GM12878 (cell line): ENCODE results near the gene EHBP1. TPM values are rescaled to one million over a fixed set of nuclear protein-coding genes. Genes with fewer than 3 reads are reported as not detected.

Source experiments
- ATAC-seq: fragments of 200-7000 bp; cut with Tn5 transposase; 3 replicates; pipeline ENCODE4 v1.9.1; 2020; ENCODE audit warnings: mild to moderate bottlenecking, moderate library complexity
- BruUV-seq: library from RNA; stranded (reverse); fragments of 400-500 nt; replicated peaks from 2 replicates; lab custom pipeline; 2021; lab: Mats Ljungman, UMichigan
- CTCF ChIA-PET: fragments of 300-600 bp; sonication (Branson Sonifier 250); formaldehyde crosslinking; extraction: SDS; loops from one replicate; lab custom pipeline; 2021; ENCODE audit warnings: inconsistent platforms; lab: Yijun Ruan, JAX
- POLR2A ChIA-PET: fragments of 350-600 bp; formaldehyde crosslinking; extraction: SDS; loops from one replicate; lab custom pipeline; 2021; ENCODE audit warnings: inconsistent platforms; lab: Charles Lee
- RAD21 ChIA-PET: fragments of 300-600 bp; sonication (Branson Sonifier 250); formaldehyde crosslinking; loops from one replicate; lab custom pipeline; 2023; ENCODE audit warnings: antibody characterized with exemption; ENCODE audit not compliant: unreplicated experiment; lab: Charles Lee
- SMC1A ChIA-PET: fragments of 300-600 bp; sonication (Branson Sonifier 250); formaldehyde crosslinking; loops from one replicate; lab custom pipeline; 2023; ENCODE audit not compliant: unreplicated experiment, uncharacterized antibody; lab: Charles Lee
- DNase-seq: peaks from one replicate; pipeline ENCODE4 v3.0.0-alpha.2; 2011; ENCODE audit warnings: low read depth, low spot score
- FAIRE-seq: peaks from 3 replicates; lab custom pipeline; 2011; peaks lifted over from hg19 to GRCh38; lab: Jason Lieb, UNC
- H2AFZ ChIP-seq: 2 replicates; pipeline ENCODE4 v1.6.0; 2011; ENCODE audit warnings: low read depth, low read length, control low read depth; ENCODE audit not compliant: control insufficient read depth
- H3K27ac ChIP-seq: 2 replicates; pipeline ENCODE4 v1.5.1; 2011; ENCODE audit warnings: control low read depth; ENCODE audit not compliant: control insufficient read depth, insufficient read depth
- H3K27me3 ChIP-seq, 2 experiments: replicated peaks in 1 of 2; 2 replicates each; pipeline versions ENCODE4 v1.6.0 to v1.6.1; 2011; ENCODE audit warnings: low read length in 1 of 2; ENCODE audit not compliant: control insufficient read depth in 2 of 2, insufficient read depth in 2 of 2
- H3K36me3 ChIP-seq, 2 experiments: 2 replicates each; pipeline ENCODE4 v1.5.1; 2011; ENCODE audit warnings: low read length in 1 of 2; ENCODE audit not compliant: control insufficient read depth in 2 of 2, insufficient read depth in 2 of 2
- H3K4me1 ChIP-seq: 2 replicates; pipeline ENCODE4 v1.6.1; 2011; ENCODE audit warnings: mild to moderate bottlenecking, low read length, moderate library complexity, mixed read lengths; ENCODE audit not compliant: control insufficient read depth, insufficient read depth
- H3K4me2 ChIP-seq: 2 replicates; pipeline ENCODE4 v1.6.0; 2011; ENCODE audit warnings: control low read depth; ENCODE audit not compliant: control insufficient read depth, insufficient read depth
- H3K4me3 ChIP-seq: fragments of 200-600 bp; sonication (generic); 2 replicates; pipeline ENCODE4 v1.5.1; 2016
- H3K79me2 ChIP-seq: 2 replicates; pipeline ENCODE4 v1.6.0; 2011; ENCODE audit warnings: low read length; ENCODE audit not compliant: control insufficient read depth, insufficient read depth
- H3K9ac ChIP-seq: 2 replicates; pipeline ENCODE4 v1.8.0; 2011; ENCODE audit warnings: low read length, control low read depth, mixed read lengths; ENCODE audit not compliant: control insufficient read depth, insufficient read depth
- H3K9me3 ChIP-seq: replicated peaks from 3 replicates; pipeline ENCODE4 v1.5.1; 2011; ENCODE audit warnings: mild to moderate bottlenecking, low read length; ENCODE audit not compliant: control insufficient read depth, insufficient read depth
- H4K20me1 ChIP-seq: 2 replicates; pipeline ENCODE4 v1.6.0; 2011; ENCODE audit not compliant: control insufficient read depth, insufficient read depth
- BCL11A ChIP-seq: IDR thresholded peaks from 2 replicates; pipeline ENCODE4 v1.6.1; 2011; ENCODE audit warnings: low read depth, low read length
- BRCA1 ChIP-seq: IDR thresholded peaks from 2 replicates; pipeline ENCODE4 v1.6.1; 2011; ENCODE audit warnings: low read depth, low read length, improper control_type of control experiment
- CREM ChIP-seq: IDR thresholded peaks from 2 replicates; pipeline ENCODE4 v1.6.1; 2014; ENCODE audit warnings: antibody characterized with exemption, low read depth
- GABPA ChIP-seq: IDR thresholded peaks from 2 replicates; pipeline ENCODE4 v1.6.1; 2014; ENCODE audit warnings: antibody characterized with exemption, low read depth, mild to moderate bottlenecking, inconsistent platforms
- GATAD2B ChIP-seq: fragments of 450-650 bp; conservative IDR thresholded peaks from 2 replicates; pipeline ENCODE4 v1.6.1; 2017; ENCODE audit warnings: low read depth, mild to moderate bottlenecking, moderate library complexity
- KDM1A ChIP-seq: fragments of 200-600 bp; sonication (generic); IDR thresholded peaks from 2 replicates; pipeline ENCODE4 v1.6.1; 2016; ENCODE audit warnings: borderline replicate concordance
- POU2F2 ChIP-seq: IDR thresholded peaks from 3 replicates; pipeline ENCODE4 v1.6.1; 2011; ENCODE audit warnings: low read depth, mild to moderate bottlenecking, low read length, borderline replicate concordance
- RELA ChIP-seq: fragments of 450-650 bp; IDR thresholded peaks from 2 replicates; pipeline ENCODE4 v1.8.0; 2014; ENCODE audit warnings: borderline replicate concordance; ENCODE audit not compliant: partially characterized antibody
- SMAD1 ChIP-seq: fragments of 450-650 bp; IDR thresholded peaks from 2 replicates; pipeline ENCODE4 v1.6.1; 2018; ENCODE audit warnings: mild to moderate bottlenecking, low read depth; ENCODE audit not compliant: partially characterized antibody
- SREBF2 ChIP-seq: IDR thresholded peaks from 2 replicates; pipeline ENCODE4 v1.6.1; 2012; ENCODE audit warnings: mild to moderate bottlenecking, low read length
- SUPT20H ChIP-seq: IDR thresholded peaks from 2 replicates; pipeline ENCODE4 v1.6.1; 2011; ENCODE audit warnings: low read depth, mild to moderate bottlenecking, low read length, moderate library complexity, borderline replicate concordance; ENCODE audit not compliant: control insufficient read depth
- TBL1XR1 ChIP-seq: IDR thresholded peaks from 2 replicates; pipeline ENCODE4 v1.6.1; 2012; ENCODE audit warnings: low read depth, low read length, improper control_type of control experiment
- ZNF207 ChIP-seq: fragments of 450-650 bp; IDR thresholded peaks from 2 replicates; pipeline ENCODE4 v1.6.1; 2014; ENCODE audit warnings: antibody characterized with exemption, mild to moderate bottlenecking, borderline replicate concordance
- ZNF217 ChIP-seq: fragments of 450-650 bp; IDR thresholded peaks from 2 replicates; pipeline ENCODE4 v1.6.1; 2017; ENCODE audit warnings: antibody characterized with exemption, mild to moderate bottlenecking
- ZNF24 ChIP-seq: fragments of 450-650 bp; IDR thresholded peaks from 2 replicates; pipeline ENCODE4 v1.6.1; 2017; ENCODE audit warnings: antibody characterized with exemption, mild to moderate bottlenecking
- in situ Hi-C: fragments of 300-500 bp; cut with MboI; formaldehyde crosslinking; loops from 9 replicates; pipeline ENCODE4 v1.14.3; 2018; ENCODE audit warnings: mixed read lengths
- intact Hi-C: fragments of 100-400 bp; cut with micrococcal nuclease; formaldehyde crosslinking; loops from one replicate; pipeline ENCODE4 v1.14.2; 2022; ENCODE audit not compliant: unreplicated experiment
- polyA plus RNA-seq, 11 experiments: library from polyadenylated mRNA; depleted of rRNA in 4 of 11; unstranded in 6 of 11; stranded (reverse) in 5 of 11; fragments of >200 nt; fragmentation: Nextera tagmentation in 4 of 11; fragmentation: Illumina TruSeq in 1 of 11; extraction: Ambion mirVana in 4 of 11; extraction: Trizol in 1 of 11; gene quantifications; 1 replicate in 1 of 11; 2 replicates in 10 of 11; pipeline versions ENCODE4 v1.2.1 to v1.2.3, GENCODE V29; 2011 to 2016; ENCODE audit warnings: inconsistent platforms in 2 of 11, missing spikeins in 2 of 11, low read depth in 1 of 11
- total RNA-seq, 4 experiments: library from RNA; depleted of rRNA in 3 of 4; stranded (reverse); fragments of >200 nt in 3 of 4; fragmentation: Illumina TruSeq in 1 of 4; extraction: Trizol in 1 of 4; gene quantifications; 2 replicates each; pipeline versions ENCODE4 v1.2.1 to v1.2.3, GENCODE V29; 2013 to 2021
- TF ChIP-seq, protein P1 (sequence below): fragments of 150-350 bp; IDR thresholded peaks from 2 replicates; pipeline ENCODE4 v1.6.1; 2014; ENCODE audit warnings: mild to moderate bottlenecking, low read depth, low read length
- TF ChIP-seq, protein P2 (sequence below): fragments of 450-650 bp; IDR thresholded peaks from 2 replicates; pipeline ENCODE4 v1.6.1; 2014; ENCODE audit warnings: mild to moderate bottlenecking
- TF ChIP-seq, protein P3 (sequence below): fragments of 450-650 bp; IDR thresholded peaks from 2 replicates; pipeline ENCODE4 v1.6.1; 2017; ENCODE audit warnings: low read depth, mild to moderate bottlenecking, moderate library complexity
- TF ChIP-seq, protein P4 (sequence below): IDR thresholded peaks from 2 replicates; pipeline ENCODE4 v1.6.1; 2012; ENCODE audit warnings: low read depth, low read length, improper control_type of control experiment

The EHBP1 gene
- total and polyA plus RNA-seq, 10 of the 15 experiments (the other 5 are each of a cell fraction or from before 2014, with no cell fraction given), result 5.7 to 26.1 (median 13.6) TPM

DNA sequence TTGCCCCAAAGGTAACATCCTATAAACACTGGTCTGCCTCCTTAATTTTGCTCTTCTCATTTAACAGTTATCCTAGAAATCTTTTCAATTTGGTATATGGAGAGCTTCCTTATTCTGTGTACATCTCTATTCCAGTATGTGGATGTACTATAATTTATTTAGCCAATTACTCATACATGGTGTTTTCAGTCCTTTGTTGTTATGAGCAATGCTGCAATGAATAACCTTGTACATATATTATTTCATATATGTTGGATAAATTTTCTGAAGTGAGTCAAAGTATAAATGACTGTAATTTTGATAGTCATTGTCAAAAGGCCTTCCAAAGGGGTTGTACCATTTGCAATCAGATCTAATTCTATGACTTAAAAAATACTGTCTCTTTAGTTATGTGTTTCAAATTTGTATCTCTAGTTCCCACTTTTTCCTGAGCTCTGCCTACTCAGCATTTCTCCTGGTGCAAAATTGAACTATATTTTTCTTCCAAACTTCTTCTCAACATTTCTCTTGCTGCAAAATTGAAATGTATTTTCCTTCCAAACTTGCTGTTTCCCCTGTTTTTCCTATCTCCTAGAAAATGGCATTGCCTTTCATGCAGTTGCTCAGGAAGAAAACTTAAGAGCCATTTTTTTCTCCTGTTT is 191.8 kb downstream of the EHBP1 start:
- SMC1A ChIA-PET, result interaction anchor here (1.1 kb wide), 3 partner anchors 11 to 27 kb away, joined by 3 read pairs; no protein-coding TSS in a partner anchor
- in situ Hi-C loops, result no loop called here
- CTCF ChIA-PET, result no interaction called here
- H3K4me1 ChIP-seq, result no peaks in the 10 kb centered on the region
- no peak for TF ChIP-seq ZNF207
- no peak for TF ChIP-seq SUPT20H
- TF ChIP-seq, protein P1, sequence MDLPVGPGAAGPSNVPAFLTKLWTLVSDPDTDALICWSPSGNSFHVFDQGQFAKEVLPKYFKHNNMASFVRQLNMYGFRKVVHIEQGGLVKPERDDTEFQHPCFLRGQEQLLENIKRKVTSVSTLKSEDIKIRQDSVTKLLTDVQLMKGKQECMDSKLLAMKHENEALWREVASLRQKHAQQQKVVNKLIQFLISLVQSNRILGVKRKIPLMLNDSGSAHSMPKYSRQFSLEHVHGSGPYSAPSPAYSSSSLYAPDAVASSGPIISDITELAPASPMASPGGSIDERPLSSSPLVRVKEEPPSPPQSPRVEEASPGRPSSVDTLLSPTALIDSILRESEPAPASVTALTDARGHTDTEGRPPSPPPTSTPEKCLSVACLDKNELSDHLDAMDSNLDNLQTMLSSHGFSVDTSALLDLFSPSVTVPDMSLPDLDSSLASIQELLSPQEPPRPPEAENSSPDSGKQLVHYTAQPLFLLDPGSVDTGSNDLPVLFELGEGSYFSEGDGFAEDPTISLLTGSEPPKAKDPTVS, result no peak
- TF ChIP-seq, protein P2, sequence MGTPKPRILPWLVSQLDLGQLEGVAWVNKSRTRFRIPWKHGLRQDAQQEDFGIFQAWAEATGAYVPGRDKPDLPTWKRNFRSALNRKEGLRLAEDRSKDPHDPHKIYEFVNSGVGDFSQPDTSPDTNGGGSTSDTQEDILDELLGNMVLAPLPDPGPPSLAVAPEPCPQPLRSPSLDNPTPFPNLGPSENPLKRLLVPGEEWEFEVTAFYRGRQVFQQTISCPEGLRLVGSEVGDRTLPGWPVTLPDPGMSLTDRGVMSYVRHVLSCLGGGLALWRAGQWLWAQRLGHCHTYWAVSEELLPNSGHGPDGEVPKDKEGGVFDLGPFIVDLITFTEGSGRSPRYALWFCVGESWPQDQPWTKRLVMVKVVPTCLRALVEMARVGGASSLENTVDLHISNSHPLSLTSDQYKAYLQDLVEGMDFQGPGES, result no peak
- no peak for TF ChIP-seq ZNF24
- no peak for TF ChIP-seq GABPA
- no peak for TF ChIP-seq SREBF2
- TF ChIP-seq TBL1XR1, result no peak
- TF ChIP-seq BCL11A, result no peak
- TF ChIP-seq BRCA1, result no peak
- TF ChIP-seq KDM1A, result no peak
- no peak for TF ChIP-seq SMAD1
- TF ChIP-seq ZNF217, result no peak
- no peak for TF ChIP-seq POU2F2
- TF ChIP-seq CREM, result no peak
- TF ChIP-seq, protein P3, sequence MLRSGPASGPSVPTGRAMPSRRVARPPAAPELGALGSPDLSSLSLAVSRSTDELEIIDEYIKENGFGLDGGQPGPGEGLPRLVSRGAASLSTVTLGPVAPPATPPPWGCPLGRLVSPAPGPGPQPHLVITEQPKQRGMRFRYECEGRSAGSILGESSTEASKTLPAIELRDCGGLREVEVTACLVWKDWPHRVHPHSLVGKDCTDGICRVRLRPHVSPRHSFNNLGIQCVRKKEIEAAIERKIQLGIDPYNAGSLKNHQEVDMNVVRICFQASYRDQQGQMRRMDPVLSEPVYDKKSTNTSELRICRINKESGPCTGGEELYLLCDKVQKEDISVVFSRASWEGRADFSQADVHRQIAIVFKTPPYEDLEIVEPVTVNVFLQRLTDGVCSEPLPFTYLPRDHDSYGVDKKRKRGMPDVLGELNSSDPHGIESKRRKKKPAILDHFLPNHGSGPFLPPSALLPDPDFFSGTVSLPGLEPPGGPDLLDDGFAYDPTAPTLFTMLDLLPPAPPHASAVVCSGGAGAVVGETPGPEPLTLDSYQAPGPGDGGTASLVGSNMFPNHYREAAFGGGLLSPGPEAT, result no peak
- TF ChIP-seq GATAD2B, result no peak
- TF ChIP-seq RELA, result no peak
- TF ChIP-seq, protein P4, sequence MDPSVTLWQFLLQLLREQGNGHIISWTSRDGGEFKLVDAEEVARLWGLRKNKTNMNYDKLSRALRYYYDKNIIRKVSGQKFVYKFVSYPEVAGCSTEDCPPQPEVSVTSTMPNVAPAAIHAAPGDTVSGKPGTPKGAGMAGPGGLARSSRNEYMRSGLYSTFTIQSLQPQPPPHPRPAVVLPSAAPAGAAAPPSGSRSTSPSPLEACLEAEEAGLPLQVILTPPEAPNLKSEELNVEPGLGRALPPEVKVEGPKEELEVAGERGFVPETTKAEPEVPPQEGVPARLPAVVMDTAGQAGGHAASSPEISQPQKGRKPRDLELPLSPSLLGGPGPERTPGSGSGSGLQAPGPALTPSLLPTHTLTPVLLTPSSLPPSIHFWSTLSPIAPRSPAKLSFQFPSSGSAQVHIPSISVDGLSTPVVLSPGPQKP, result no peak
- TF ChIP-seq, all 136 proteins: peak for 0
- no peaks in the 10 kb centered on the region for H3K27me3 ChIP-seq
- H4K20me1 ChIP-seq, result no peaks in the 10 kb centered on the region
- FAIRE-seq (no peak), DNase-seq (no peak), ATAC-seq (no peak)
- ChIA-PET POLR2A (no interaction called here), RAD21 (no interaction called here)
- H3K4me3 ChIP-seq, result no peak overlapping the region
- H3K4me2 ChIP-seq, result no peak overlapping the region
- intact Hi-C loops, result no loop called here
- H3K9me3 ChIP-seq, result no peaks in the 10 kb centered on the region
- H3K27ac ChIP-seq, result no peak overlapping the region
- BruUV-seq, result no TSS peak
- H3K79me2 ChIP-seq, result no peaks in the 10 kb centered on the region
- no peak overlapping the region for H3K9ac ChIP-seq
- H3K36me3 ChIP-seq, result no peaks in the 10 kb centered on the region
- no peak overlapping the region for H2AFZ ChIP-seq
